HG03575 (cell line): ENCODE measurements around the gene MBNL1.
"Not testable (repeated sequence)": the region's sequence is repeated elsewhere in the genome, so short reads cannot be mapped to it uniquely, and the experiment has no call there.

Source experiments
- ATAC-seq: cut with Tn5 transposase; IDR thresholded peaks from one replicate; pipeline ENCODE4 v1.9.1; 2021; ENCODE audit not compliant: unreplicated experiment, insufficient number of reproducible peaks, low FRiP score; ENCODE audit errors: extremely low read depth

MBNL1 gene

DNA sequence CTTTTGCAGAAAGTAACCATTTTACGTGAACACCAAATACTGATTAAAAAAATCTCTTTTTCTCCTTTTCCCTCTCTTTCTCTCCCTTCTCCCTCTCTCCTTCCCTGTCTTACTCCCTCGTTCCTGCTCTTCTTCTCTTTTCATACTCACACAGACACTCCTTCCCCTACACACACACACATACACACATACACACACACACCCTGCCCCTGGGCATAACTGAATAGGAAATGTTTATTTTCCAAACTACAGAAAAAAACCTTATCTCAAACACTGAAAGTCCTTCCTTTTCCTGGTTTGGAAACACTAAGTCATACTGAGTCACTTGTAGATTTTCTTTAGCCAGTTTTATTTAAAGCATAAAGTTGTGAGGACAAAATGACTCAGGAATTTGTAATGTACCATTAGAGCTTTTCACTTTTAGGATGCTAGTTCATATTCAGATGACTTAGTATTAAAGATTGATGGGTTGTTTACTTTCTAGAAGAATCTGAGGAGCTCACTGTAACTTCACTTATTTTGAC, 62.4 kb downstream of the MBNL1 start:
- ATAC-seq = no peak

DNA sequence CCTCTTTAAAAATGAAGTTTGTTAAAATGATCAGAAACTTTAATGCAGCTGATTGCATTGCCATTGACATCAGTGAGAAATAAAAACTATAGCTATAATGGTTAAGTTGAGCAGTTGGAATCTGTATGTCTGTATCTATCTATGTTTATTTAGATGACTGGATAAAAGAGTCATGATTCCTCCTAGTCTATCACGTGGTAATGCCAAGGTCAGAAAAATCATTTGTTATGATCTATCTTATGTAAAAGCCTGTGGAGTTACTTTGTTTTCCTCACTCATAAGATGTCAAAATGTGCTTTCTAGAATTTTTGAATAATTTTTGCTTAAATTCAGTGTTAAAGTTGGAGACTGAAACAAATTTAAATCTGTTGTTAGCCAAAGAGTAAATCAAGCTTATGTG, 63.3 kb downstream of the MBNL1 start:
- ATAC-seq = no peak

DNA sequence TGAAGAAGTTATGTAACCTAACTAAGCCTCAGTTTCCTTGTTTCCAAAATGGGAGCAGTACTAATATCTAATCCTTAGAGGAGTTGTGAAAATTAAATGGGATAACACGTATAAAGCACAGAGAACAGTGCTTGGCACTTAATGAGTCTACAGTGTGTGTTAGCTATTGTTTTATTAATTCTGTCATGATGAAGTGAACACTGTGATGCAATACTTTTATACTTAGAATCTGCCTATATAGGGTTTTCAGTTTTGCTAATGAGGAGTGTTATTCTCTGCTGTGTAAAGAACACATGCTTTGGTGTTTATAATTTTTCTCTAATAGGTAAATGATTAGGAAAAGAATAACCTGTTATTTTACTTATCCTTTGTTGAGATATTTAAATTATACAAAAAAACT, 65.2 kb downstream of the MBNL1 start:
- no peak for ATAC-seq

DNA sequence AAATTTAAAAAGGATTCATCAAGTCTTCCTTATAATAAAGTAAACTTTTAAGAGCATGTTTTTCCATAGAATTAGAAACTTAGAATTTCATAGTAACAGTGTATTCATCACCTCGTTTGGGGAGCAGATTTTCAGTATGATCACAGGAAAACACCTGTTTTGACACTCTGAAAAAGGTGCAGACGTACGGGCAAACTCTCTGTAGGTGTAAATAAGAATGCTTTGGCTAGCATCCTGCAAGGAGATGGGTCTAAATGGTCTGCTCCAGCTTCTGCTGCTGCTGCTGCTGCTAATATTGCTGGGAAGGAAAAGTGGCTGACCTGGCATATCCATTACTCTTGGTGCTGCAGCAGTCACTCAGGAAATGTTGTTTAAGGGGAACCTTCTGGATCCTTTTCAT, 66.0 kb downstream of the MBNL1 start:
- no peak for ATAC-seq

DNA sequence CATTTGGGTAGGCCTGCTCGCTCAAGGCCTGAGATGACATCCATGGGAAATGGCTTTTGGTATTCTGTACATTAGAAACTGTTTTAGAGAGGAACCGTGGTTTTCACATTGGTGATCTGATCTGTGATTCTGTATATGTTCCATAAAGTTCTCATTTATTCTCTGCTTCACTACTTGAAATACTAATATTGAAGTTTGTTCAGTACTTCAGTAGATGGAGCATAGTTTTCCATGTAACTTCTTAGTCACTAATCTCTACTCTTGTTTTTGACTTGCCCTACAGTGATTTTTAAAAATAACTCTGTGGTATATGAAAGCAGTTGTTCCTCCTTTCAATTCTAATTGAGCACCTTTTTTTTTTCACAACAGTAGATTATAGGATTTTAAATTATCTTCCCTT, 66.5 kb downstream of the MBNL1 start:
- no peak for ATAC-seq

DNA sequence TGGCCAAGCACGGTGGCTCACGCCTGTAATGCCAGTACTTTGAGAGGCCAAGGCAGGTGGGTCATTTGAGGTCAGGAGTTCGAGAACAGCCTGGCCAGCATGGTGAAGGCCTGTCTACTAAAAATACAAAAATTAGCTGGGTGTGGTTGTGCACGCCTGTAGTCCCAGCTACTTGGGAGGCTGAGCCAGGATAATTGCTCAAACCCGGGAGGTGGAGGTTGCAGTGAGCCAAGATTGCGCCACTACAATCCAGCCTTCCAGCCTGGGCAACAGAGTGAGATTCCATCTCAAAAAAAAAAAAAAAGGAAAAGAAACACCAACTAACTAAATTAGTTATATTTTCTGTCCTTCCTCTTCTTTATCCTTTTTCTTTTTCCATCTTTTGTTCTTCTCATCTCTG, 68.6 kb downstream of the MBNL1 start:
- ATAC-seq = not testable (repeated sequence)

DNA sequence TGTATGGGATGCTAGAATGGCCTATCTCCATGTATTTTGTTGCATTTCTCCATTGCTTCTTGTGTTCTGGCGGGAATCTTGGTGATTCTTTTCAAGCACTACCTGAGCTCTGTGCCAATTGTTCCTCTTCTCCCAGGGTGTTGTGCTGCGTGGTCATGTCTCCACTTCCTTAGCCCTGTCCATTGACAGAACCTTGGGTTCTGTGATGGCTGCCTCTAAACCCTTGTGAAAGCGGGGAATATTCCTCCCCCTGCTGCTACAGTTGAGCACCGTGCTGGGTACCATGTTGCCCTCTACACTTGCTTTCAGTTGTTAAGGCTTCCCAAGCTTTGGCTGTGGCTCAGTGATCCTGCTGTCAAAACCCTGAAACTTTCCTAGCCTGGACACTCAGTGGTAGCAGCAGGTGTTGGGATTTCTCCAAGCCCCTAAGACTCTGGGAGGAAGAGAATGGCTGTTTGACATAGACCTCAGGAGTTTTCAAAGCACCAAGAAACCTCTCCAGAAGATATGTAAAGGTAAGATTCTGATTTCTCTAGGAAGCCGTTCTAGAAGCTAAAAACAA, 69.5 kb downstream of the MBNL1 start:
- ATAC-seq = no peak

DNA sequence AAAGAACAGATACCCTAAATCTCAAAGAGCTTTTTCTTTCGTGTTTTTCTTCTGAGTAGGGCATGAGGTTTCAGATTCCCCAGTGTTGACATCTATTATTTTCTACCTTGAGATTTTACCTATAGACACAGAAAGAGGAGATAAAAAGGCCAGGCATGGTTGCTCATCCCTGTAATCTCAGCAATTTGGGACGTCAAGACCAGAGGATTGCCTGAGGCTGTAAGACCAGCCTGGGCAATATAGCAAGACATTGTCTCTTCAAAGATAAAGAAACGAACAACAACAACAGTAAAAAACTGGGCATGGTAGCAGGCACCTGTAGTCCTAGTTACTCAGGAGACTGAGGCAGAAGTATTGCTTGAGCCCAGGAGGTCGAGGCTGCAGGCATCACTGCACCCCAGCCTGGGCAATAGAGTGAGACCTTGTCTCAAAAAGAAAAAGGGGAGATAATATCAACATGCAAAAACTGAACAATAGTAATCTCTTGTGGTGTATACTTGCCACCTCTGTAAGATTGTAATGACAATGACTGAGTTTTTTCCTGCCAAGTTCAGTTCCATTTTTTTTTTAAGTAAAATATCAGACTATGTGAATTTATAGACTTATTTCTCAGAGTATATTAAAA, 71.3 kb downstream of the MBNL1 start:
- no peak for ATAC-seq

DNA sequence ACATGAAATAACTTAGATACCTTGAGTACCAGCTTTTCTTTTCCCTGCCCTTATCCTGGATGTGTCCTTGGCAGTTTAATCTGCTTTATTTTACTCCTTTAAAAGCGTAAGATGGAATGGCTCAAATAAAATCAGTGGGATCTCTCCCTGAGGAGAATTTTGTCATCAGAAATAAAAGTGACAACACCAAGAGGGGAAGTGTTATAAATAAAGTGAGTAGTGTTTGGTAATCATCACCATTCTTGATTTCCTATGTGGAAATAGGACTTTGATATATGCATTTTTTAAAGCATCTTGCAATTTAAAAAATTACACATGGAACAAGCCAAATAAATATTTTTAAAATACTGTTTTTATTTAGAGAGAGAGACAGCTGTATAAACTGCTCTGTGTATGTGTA, 76.5 kb downstream of the MBNL1 start:
- no peak for ATAC-seq

DNA sequence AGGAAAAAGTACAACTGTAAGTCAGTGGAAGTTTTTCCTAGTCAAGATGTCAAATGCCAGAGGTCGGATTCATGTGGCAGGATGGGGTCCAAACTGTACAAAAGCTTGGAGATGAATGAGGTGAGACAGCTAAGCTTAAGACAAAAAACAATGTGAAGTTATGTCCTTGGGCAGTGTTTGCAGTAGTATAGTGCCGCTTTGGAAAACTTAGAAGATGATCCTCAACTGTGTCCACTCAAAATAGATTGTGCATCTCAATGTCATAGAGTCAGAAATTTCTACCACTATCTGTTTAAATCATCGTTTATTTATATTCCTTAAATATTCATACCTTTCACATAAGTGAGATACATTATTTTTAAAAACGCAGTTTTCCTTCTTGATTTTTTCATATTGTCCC, 77.3 kb downstream of the MBNL1 start:
- ATAC-seq = no peak

DNA sequence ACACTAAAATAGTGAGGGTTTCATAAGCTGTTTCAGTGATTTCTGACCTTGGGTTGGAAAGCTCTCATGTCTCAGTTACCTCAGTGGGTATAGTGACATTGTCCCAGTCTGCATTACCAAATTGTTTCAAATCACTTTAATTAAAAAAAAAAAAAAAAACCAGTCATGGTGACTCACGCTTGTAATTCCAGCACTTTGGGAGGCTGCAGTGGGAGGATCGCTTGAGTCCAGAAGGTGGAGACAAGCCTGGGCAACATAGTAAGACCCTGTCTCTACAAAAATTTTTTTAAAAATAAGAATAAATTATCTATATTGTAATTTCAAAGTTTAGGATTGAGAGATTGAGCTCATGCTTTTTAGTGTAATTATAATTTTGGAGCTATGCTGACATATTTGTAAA, 78.0 kb downstream of the MBNL1 start:
- ATAC-seq = no peak

DNA sequence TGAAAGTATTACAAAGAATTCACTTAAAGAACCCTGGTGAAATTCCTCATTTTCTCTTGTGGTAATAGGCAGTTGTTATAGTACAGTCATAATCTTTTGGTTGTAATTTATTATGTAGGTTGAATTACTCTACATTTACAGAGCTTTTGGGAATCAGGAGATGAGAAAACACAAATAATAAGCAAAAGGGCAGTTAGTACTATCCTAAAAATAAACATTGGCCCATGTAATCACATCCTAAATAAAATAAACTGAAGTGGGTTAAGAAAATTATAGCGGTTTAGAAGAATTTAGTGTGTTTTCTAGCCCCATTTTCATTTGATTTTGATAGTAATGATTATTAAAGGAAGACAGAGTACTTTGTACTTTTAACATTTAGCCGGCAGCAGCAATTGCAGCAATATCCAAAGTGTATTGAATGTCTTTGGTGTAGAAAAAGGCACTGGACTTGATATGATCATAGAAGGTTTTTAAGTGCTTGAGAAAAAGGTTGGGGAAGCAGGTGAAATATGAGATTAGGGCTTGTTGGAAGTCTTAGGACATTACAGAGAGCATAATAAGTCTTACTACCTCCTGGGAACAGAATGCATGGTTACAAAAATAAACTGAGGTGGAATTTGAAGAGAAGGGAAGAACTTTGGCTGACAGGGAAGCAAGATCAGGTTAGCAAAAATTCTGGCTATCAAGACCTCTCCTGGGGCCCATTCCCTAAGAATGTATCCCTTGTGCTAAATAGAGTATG, 79.9 kb downstream of the MBNL1 start:
- ATAC-seq = no peak

DNA sequence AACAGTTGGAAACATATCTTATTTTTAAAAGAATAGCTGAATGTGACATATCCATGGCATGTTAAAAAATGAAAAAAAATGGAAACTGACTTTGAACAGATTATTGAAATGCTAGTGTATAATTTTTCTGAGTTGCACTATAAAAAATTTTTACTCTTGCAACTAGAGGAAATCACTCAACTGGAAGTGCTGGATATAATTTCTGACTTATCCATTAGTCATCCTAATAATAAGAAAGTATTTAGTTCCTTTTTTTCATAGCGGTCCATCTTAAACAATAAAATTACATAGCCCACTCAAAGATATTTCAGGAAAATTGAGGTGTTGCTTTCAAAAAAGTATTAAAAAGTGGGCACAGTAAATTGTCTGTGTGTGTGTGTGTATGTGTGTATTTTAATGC, 80.7 kb downstream of the MBNL1 start:
- ATAC-seq = no peak

DNA sequence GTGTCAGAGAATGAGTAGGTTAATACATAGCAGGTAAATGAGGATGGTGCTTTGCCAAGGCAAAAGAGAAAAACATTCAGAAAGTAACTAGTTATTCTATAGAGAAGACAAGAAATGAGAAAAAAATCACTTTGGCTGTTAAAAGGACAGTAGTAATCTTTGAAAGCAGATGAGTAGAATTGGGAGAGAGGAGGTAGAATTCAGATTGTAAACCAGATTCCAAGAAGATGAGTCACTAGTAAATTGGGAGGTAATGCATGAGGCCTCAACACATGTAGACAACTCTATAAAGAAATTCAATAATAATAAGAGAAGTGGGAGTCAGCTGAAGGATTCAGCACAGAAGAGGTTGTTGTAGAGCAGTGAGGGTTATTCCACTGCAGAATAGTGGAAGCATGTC, 81.4 kb downstream of the MBNL1 start:
- no peak for ATAC-seq

DNA sequence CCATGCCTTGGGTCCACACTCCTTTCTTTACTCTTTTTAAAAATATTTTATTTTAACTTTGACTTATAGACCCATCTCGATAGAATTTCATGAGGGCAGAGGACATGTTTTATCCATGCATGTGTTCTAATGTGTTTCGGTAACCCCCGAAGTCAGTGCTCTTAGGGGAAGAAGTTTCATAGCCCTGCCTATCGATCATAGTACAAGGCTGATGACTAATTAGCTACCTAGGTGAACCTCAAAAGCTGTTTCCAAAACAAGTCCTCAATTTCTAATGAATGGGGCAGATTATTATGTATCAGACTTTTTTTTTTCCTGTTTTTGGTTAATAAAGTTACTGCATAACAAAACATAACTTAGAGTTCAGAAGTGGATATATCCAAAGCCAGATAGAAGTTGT, 82.0 kb downstream of the MBNL1 start:
- ATAC-seq = no peak

DNA sequence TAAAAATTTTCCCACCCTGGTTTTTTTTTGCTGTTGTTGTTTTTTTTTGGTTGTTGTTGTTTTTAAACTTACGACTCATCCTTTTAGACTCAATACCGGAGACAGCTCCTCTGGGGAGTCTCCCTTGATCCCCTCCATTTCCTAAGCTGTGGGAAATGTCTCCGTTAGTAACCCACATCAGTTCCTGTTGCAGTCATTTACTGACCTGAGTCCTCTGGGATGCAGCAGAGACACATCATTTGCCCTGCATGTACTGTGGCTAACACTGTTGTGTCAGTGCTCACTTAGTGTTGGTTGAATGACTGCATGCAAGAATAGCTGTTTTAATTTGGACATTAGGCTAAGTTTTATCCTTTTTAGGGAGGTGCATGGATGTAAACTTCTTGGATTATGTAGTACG, 83.8 kb downstream of the MBNL1 start:
- no peak for ATAC-seq

DNA sequence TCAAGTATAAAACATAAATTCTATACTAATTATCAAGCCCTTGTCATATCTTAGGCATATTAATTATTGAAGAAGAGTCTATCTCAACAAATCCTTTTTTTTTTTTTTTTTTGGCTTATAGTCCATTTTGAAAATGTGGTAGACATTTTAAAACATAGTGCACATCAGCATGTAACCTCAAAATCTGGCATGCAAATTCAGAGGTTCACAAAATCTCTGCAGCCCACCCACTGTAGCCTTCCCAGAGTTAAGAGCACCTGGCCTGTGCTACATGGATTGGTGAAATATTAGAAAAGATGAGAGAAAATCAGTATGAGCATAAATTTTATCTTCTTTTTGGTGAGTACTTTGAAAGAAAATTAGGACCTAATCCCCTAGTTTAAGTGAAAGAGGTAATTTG, 84.8 kb downstream of the MBNL1 start:
- ATAC-seq = no peak

DNA sequence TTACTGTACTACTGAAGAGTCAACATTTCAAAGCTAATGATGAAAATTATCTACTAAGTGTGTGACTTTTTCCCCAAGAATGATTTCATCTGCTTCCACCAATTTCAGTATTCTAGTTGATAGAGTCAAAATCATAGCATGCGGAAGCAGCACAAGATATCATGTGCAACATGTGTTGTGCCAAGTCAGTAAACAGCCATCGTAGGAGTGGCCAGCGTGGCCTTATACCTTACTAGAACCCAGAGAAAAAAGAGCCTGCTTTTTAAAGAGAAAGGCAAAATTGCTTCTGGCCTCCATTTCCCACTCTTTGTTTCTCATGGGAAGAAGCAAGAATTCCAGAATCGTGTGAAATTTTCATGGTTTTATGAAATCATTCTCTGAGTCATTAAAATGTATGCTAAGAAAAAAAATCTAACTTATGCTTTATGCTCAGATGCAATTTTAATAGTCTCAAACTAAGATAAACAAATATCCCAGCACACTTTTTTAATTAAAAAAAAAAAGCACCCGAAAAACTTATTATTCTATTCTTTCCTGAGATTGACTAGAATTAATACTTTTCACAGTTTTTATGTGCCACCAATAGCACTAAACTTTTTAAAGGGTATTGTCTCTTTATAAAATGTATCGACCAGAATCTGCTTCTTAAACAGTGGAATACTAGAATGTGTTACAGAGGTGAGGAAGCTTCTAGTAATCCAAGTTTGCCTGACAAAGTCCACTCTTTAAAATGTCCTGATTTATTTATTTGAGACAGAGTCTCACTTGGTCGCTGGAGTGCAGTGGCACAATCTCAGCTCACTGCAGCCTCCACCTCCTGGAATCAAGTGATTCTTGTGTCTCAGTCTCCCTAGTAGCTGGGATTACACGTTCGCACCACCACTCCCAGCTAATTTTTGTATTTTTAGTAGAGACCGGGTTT, 87.3 kb downstream of the MBNL1 start:
- ATAC-seq = no peak

DNA sequence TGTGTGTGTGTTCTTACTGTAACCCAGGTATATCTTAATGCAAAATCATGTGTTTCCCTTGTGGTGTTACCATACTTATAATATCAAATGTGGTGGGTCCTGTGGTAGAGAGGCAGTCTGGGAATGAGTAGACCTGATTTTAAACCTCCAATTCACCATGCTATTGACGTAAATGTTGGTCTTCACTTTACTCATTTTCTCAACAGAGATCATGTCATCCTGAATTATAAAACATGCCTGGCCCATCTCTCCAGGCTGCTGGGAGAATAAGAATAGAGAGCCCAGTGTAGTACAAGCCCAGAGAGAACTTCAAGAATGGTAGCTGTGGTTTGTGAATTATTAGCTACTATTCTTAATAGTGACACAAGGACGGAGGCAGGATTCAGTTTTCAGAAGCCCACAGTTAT, 88.1 kb downstream of the MBNL1 start:
- no peak for ATAC-seq
